H1 (cell line): ENCODE results near the gene ADAMTS6. TPM values are rescaled to one million over a fixed set of nuclear protein-coding genes. Genes with fewer than 3 reads are reported as not detected.

Experiments used
- CTCF ChIA-PET: fragments of 300-600 bp; sonication (Branson Sonifier 250); formaldehyde crosslinking; loops from one replicate; lab custom pipeline; 2021; ENCODE audit not compliant: partially characterized antibody; lab: Charles Lee
- POLR2A ChIA-PET: fragments of 300-600 bp; sonication (Branson Sonifier 250); formaldehyde crosslinking; loops from one replicate; lab custom pipeline; 2021; ENCODE audit warnings: inconsistent platforms; ENCODE audit not compliant: partially characterized antibody; lab: Charles Lee
- DNase-seq, 2 experiments: peaks; one replicate each; pipeline versions ENCODE4 v3.0.0 to v3.0.0-alpha.2; 2010 to 2022; ENCODE audit warnings: low spot score in 2 of 2, low read depth in 1 of 2, mixed read lengths in 1 of 2
- FAIRE-seq: peaks from 2 replicates; lab custom pipeline; 2011; peaks lifted over from hg19 to GRCh38; lab: Jason Lieb, UNC
- H2AFZ ChIP-seq: 2 replicates; pipeline ENCODE4 v1.8.1; 2012; ENCODE audit warnings: low read length, inconsistent platforms
- H2AK5ac ChIP-seq: 2 replicates; pipeline ENCODE4 v1.6.1; 2013; ENCODE audit warnings: low read depth, low read length
- H2BK120ac ChIP-seq: replicated peaks from 2 replicates; pipeline ENCODE3; 2013; ENCODE audit warnings: low read depth, low read length, inconsistent platforms
- H2BK12ac ChIP-seq: 2 replicates; pipeline ENCODE4 v1.6.1; 2013; ENCODE audit warnings: low read depth, low read length
- H2BK15ac ChIP-seq: 2 replicates; pipeline ENCODE4 v1.6.1; 2013; ENCODE audit warnings: low read length
- H2BK20ac ChIP-seq: 2 replicates; pipeline ENCODE4 v1.6.1; 2013; ENCODE audit warnings: low read length
- H2BK5ac ChIP-seq: 2 replicates; pipeline ENCODE4 v1.6.1; 2013; ENCODE audit warnings: low read depth, low read length
- H3K14ac ChIP-seq: 2 replicates; pipeline ENCODE4 v1.6.1; 2013; ENCODE audit warnings: inconsistent platforms; ENCODE audit not compliant: insufficient read length
- H3K18ac ChIP-seq: 2 replicates; pipeline ENCODE4 v1.6.1; 2013; ENCODE audit warnings: low read length; ENCODE audit errors: extremely low read depth
- H3K23ac ChIP-seq: 2 replicates; pipeline ENCODE4 v1.6.1; 2013; ENCODE audit warnings: inconsistent platforms; ENCODE audit not compliant: insufficient read length
- H3K23me2 ChIP-seq: 2 replicates; pipeline ENCODE4 v1.6.1; 2013; ENCODE audit warnings: low read depth, low read length
- H3K27ac ChIP-seq: 2 replicates; pipeline ENCODE4 v1.6.1; 2011; ENCODE audit warnings: low read depth, low read length, inconsistent platforms
- H3K27me3 ChIP-seq, 4 experiments: replicated peaks in 1 of 4; 1 replicate in 1 of 4; 2 replicates in 3 of 4; pipeline versions ENCODE4 v1.6.1 to v1.8.1; 2011 to 2013; ENCODE audit warnings: low read length in 3 of 4, mild to moderate bottlenecking in 3 of 4, inconsistent platforms in 2 of 4, mixed read lengths in 2 of 4, moderate library complexity in 1 of 4; ENCODE audit not compliant: control insufficient read depth in 3 of 4, insufficient read depth in 3 of 4; ENCODE audit errors: extremely low read depth in 1 of 4
- H3K36me3 ChIP-seq, 4 experiments: 2 replicates each; pipeline versions ENCODE4 v1.6.1 to v1.8.1; 2011 to 2013; ENCODE audit warnings: mild to moderate bottlenecking in 4 of 4, low read length in 3 of 4, moderate library complexity in 2 of 4, control low read depth in 1 of 4, inconsistent platforms in 1 of 4; ENCODE audit not compliant: insufficient read depth in 4 of 4, control insufficient read depth in 2 of 4
- H3K4ac ChIP-seq: replicated peaks from 2 replicates; pipeline ENCODE3; 2013; ENCODE audit warnings: low read length, low read depth, mixed read lengths, inconsistent platforms; ENCODE audit not compliant: insufficient read length
- H3K4me1 ChIP-seq, 4 experiments: replicated peaks in 1 of 4; 1 replicate in 1 of 4; 2 replicates in 3 of 4; pipeline versions ENCODE4 v1.6.1 to v1.8.1; 2011 to 2013; ENCODE audit warnings: low read length in 3 of 4, inconsistent platforms in 2 of 4, mixed read lengths in 1 of 4; ENCODE audit not compliant: insufficient read depth in 4 of 4, control insufficient read depth in 3 of 4
- H3K4me2 ChIP-seq, 2 experiments: 2 replicates each; pipeline versions ENCODE4 v1.6.1 to v1.8.1; 2011 to 2013; ENCODE audit warnings: low read depth in 2 of 2, low read length in 2 of 2, control low read depth in 1 of 2, inconsistent platforms in 1 of 2, mild to moderate bottlenecking in 1 of 2; ENCODE audit not compliant: insufficient read depth in 1 of 2
- H3K4me3 ChIP-seq, 4 experiments: fragments of 200-600, 300-600 bp in 1 of 4; sonication (generic), shearing (Covaris generic), sonication (Bioruptor Twin) in 1 of 4; 2 replicates each; pipeline versions ENCODE4 v1.5.1 to v1.8.1; 2011 to 2016; ENCODE audit warnings: low read length in 4 of 4, low read depth in 3 of 4, control low read depth in 2 of 4, inconsistent platforms in 2 of 4, mild to moderate bottlenecking in 2 of 4, mixed read lengths in 1 of 4, moderate library complexity in 1 of 4; ENCODE audit not compliant: insufficient read depth in 2 of 4; ENCODE audit errors: extremely low read depth in 1 of 4
- H3K56ac ChIP-seq: replicated peaks from 2 replicates; pipeline ENCODE3; 2013; ENCODE audit warnings: low read depth, mild to moderate bottlenecking, mixed read lengths, low read length, inconsistent platforms; ENCODE audit not compliant: insufficient read length
- H3K79me1 ChIP-seq: 2 replicates; pipeline ENCODE4 v1.6.1; 2013; ENCODE audit warnings: low read depth, low read length, control low read depth
- H3K79me2 ChIP-seq, 2 experiments: 2 replicates each; pipeline versions ENCODE4 v1.6.1 to v1.8.1; 2012 to 2013; ENCODE audit warnings: low read length in 2 of 2, mild to moderate bottlenecking in 2 of 2, inconsistent platforms in 1 of 2; ENCODE audit not compliant: insufficient read depth in 2 of 2, control insufficient read depth in 1 of 2
- H3K9ac ChIP-seq, 4 experiments: replicated peaks in 1 of 4; 1 replicate in 1 of 4; 2 replicates in 3 of 4; pipeline versions ENCODE4 v1.6.1 to v1.8.1; 2011 to 2013; ENCODE audit warnings: low read depth in 3 of 4, low read length in 3 of 4, control low read depth in 2 of 4, mild to moderate bottlenecking in 2 of 4, moderate library complexity in 2 of 4, inconsistent platforms in 1 of 4; ENCODE audit errors: extremely low read depth in 1 of 4
- H3K9me3 ChIP-seq, 2 experiments: 2 replicates each; pipeline versions ENCODE4 v1.6.1 to v1.8.1; 2012 to 2013; ENCODE audit warnings: mild to moderate bottlenecking in 2 of 2, moderate library complexity in 2 of 2, control low read depth in 1 of 2, inconsistent platforms in 1 of 2, low read depth in 1 of 2, low read length in 1 of 2, mixed read lengths in 1 of 2; ENCODE audit not compliant: insufficient read depth in 2 of 2
- H4K20me1 ChIP-seq, 2 experiments: replicated peaks in 1 of 2; 2 replicates each; pipeline versions ENCODE3 to v1.8.1; 2011 to 2013; ENCODE audit warnings: inconsistent platforms in 2 of 2, low read length in 2 of 2, mild to moderate bottlenecking in 1 of 2; ENCODE audit not compliant: insufficient read depth in 2 of 2, control insufficient read depth in 1 of 2
- H4K5ac ChIP-seq: 2 replicates; pipeline ENCODE4 v1.6.1; 2013; ENCODE audit warnings: low read length, low read depth, mixed read lengths, inconsistent platforms; ENCODE audit not compliant: insufficient read length
- H4K8ac ChIP-seq: 2 replicates; pipeline ENCODE4 v1.8.0; 2013; ENCODE audit warnings: mild to moderate bottlenecking, moderate library complexity, low read length, inconsistent platforms; ENCODE audit not compliant: insufficient read depth; ENCODE audit errors: extremely low read depth
- H4K91ac ChIP-seq: replicated peaks from 2 replicates; pipeline ENCODE3; 2013; ENCODE audit warnings: low read length, mixed read lengths, inconsistent platforms; ENCODE audit not compliant: insufficient read length
- BACH1 ChIP-seq: IDR thresholded peaks from 2 replicates; pipeline ENCODE4 v1.6.1; 2012; ENCODE audit warnings: low read length, improper control_type of control experiment
- CHD1 ChIP-seq: IDR thresholded peaks from 2 replicates; pipeline ENCODE4 v1.6.1; 2012; ENCODE audit warnings: low read depth, low read length, improper control_type of control experiment
- CTBP2 ChIP-seq: IDR thresholded peaks from 2 replicates; pipeline ENCODE4 v1.7.0; 2011; ENCODE audit warnings: borderline replicate concordance, mild to moderate bottlenecking, moderate library complexity, mixed read lengths, low read length; ENCODE audit not compliant: insufficient read depth, insufficient read length
- FOSL1 ChIP-seq: IDR thresholded peaks from 2 replicates; pipeline ENCODE4 v1.6.1; 2011; ENCODE audit warnings: mild to moderate bottlenecking, low read depth, low read length, moderate library complexity; ENCODE audit not compliant: insufficient read depth
- RFX5 ChIP-seq: IDR thresholded peaks from 2 replicates; pipeline ENCODE4 v1.6.1; 2011; ENCODE audit warnings: low read depth, low read length, improper control_type of control experiment, borderline replicate concordance
- TAF7 ChIP-seq: optimal IDR thresholded peaks from 2 replicates; pipeline ENCODE3; 2011; ENCODE audit warnings: low read depth, mild to moderate bottlenecking, inconsistent platforms, low read length, moderate library complexity, borderline replicate concordance
- WGBS, 2 experiments: shearing (Covaris generic) in 1 of 2; methylation state at CpG; one replicate each; pipeline versions ENCODE4 v1.1.6 to v1.1.7; 2013 to 2015; ENCODE audit warnings: low lambda C conversion rate in 2 of 2, mixed read lengths in 2 of 2, inconsistent platforms in 1 of 2, low coverage in 1 of 2, missing lambda C conversion rate in 1 of 2; ENCODE audit not compliant: insufficient replicate concordance in 2 of 2, insufficient coverage in 1 of 2, insufficient read length in 1 of 2; ENCODE audit errors: extremely low coverage in 1 of 2, missing lambda C conversion rate in 1 of 2; 5-methylcytosine and 5-hydroxymethylcytosine counted together
- polyA plus RNA-seq, 7 experiments: library from polyadenylated mRNA; depleted of rRNA in 3 of 7; stranded (reverse) in 5 of 7; unstranded in 2 of 7; fragments of >200 nt in 5 of 7; fragments of 200-250 nt in 2 of 7; gene quantifications; 1 replicate in 5 of 7; 2 replicates in 1 of 7; 4 replicates in 1 of 7; pipeline versions ENCODE4 v1.2.1 to v1.2.3, GENCODE V29; 2011 to 2013; ENCODE audit warnings: missing spikeins in 2 of 7, mixed read lengths in 2 of 7
- total RNA-seq: library from RNA; stranded (reverse); fragmentation: NEBNext Ultra II Directional; extraction: Animal tissue kit (Norgen Biotek cat#: 25700); gene quantifications from 2 replicates; pipeline ENCODE4 v1.2.1, GENCODE V29; 2021
- TF ChIP-seq, protein P1 (sequence below): IDR thresholded peaks from 2 replicates; pipeline ENCODE4 v1.6.1; 2012; ENCODE audit warnings: low read length, inconsistent platforms

Gene ADAMTS6
- total and polyA plus RNA-seq, 2 of the 8 experiments (the other 6 are each of a cell fraction or from before 2014, with no cell fraction given) = 0.74 to 2.4 TPM

- Histone ChIP-seq H4K8ac (no peak overlapping the region), H3K27me3 (no peaks in the 10 kb centered on the region), H4K20me1 (no peaks in the 10 kb centered on the region), H3K27ac (no peak overlapping the region), H3K4me3 (no peak overlapping the region), H3K23ac (no peak overlapping the region), H2AK5ac (no peak overlapping the region), H2BK120ac (no peak overlapping the region), H3K9ac (no peak overlapping the region), H3K4me2 (no peak overlapping the region), H3K79me2 (no peaks in the 10 kb centered on the region), H3K4me1 (no peaks in the 10 kb centered on the region), H4K91ac (no peak overlapping the region), H3K9me3 (peaks cover 2 to 4% of the 10 kb centered on the region in 2 experiments; a peak in 2 of 4 replicates), H4K5ac (no peak overlapping the region), H2AFZ (no peak overlapping the region), H3K36me3 (no peaks in the 10 kb centered on the region), H3K4ac (no peak overlapping the region), H3K14ac (no peak overlapping the region), H2BK20ac (no peak overlapping the region)
- CTCF ChIA-PET = interaction anchor here (0.6 to 0.8 kb wide), 3 partner anchors 11 to 573 kb away, joined by 3 read pairs; no protein-coding TSS in a partner anchor
- DNase-seq = no peak
- POLR2A ChIA-PET = no interaction called here
- no peak for TF ChIP-seq TAF7
- no peak for TF ChIP-seq CTBP2
- TF ChIP-seq, protein P1, sequence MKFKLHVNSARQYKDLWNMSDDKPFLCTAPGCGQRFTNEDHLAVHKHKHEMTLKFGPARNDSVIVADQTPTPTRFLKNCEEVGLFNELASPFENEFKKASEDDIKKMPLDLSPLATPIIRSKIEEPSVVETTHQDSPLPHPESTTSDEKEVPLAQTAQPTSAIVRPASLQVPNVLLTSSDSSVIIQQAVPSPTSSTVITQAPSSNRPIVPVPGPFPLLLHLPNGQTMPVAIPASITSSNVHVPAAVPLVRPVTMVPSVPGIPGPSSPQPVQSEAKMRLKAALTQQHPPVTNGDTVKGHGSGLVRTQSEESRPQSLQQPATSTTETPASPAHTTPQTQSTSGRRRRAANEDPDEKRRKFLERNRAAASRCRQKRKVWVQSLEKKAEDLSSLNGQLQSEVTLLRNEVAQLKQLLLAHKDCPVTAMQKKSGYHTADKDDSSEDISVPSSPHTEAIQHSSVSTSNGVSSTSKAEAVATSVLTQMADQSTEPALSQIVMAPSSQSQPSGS = no peak
- no peak for TF ChIP-seq FOSL1
- TF ChIP-seq RFX5 = no peak
- TF ChIP-seq BACH1 = no peak
- TF ChIP-seq CHD1 = no peak
- TF ChIP-seq, all 59 proteins: peak for 0
- Histone ChIP-seq H3K23me2 (no peaks in the 10 kb centered on the region), H2BK12ac (no peak overlapping the region), H3K18ac (no peak overlapping the region), H2BK5ac (no peak overlapping the region), H2BK15ac (no peak overlapping the region), H3K56ac (no peak overlapping the region), H3K79me1 (no peaks in the 10 kb centered on the region)
- FAIRE-seq = no peak
- WGBS, 2 experiments = 64% methylated on average over 4 of the region's 4 CpGs; no CpG with 5 or more reads in 1 of the 2 experiments
Measured at GRCh38 chr5:65171645-65172044, 310.1 kb downstream of the ADAMTS6 start.
